T-cell (primary cell): ENCODE results near the gene PROX2. TPM values are rescaled to one million over a fixed set of nuclear protein-coding genes. Genes with fewer than 3 reads are reported as not detected.

Source experiments
- total RNA-seq, 35 experiments: library from RNA in 6 of 35; stranded (reverse) in 6 of 35; fragments of 120-200 nt in 1 of 35; gene quantifications; one replicate each; pipeline versions ENCODE4 v1.2.1 to v1.2.4 and lab custom pipeline; 2013 to 2026

PROX2 gene
- total RNA-seq, 5 donors from 2014 or later (not counting 1 experiment from before 2014, with no cell fraction given) = 0.10 to 0.12 TPM; not detected in 3

Other genes starting within 250 kb of the PROX2 start
- 10 to 100 TPM; 38.7 to 46.2 (median 42.3) TPM for gene AREL1, start 163.1 kb downstream of the PROX2 start, total RNA-seq
- 10 to 100 TPM; 38.8 to 48.8 (median 44.8) TPM for gene FCF1, start 163.0 kb downstream of the PROX2 start, total RNA-seq
- gene YLPM1, start 112.8 kb downstream of the PROX2 start, total RNA-seq = 100 to 1,000 TPM in 2 of 5 donors, 10 to 100 TPM in 3; 73.0 to 121 (median 86.5) TPM
- 100 to 1,000 TPM in 3 of 5 donors, 10 to 100 TPM in 2; 88.3 to 128 (median 102) TPM for gene DLST, start 5.8 kb upstream of the PROX2 start, total RNA-seq
- 10 to 100 TPM in 1 of 5 donors, 1 to 10 TPM in 4; 3.2 to 15.3 (median 6.2) TPM for gene RPS6KL1, start 47.1 kb upstream of the PROX2 start, total RNA-seq
- under 1 TPM in 2 of 5 donors, not detected in 3; 0.09 to 0.29 TPM for gene PGF, start 79.5 kb upstream of the PROX2 start, total RNA-seq
- gene EIF2B2, start 126.8 kb upstream of the PROX2 start, total RNA-seq = 10 to 100 TPM; 19.4 to 31.5 (median 29.2) TPM
- 10 to 100 TPM; 17.3 to 28.2 (median 22.1) TPM for gene MLH3, start 175.3 kb upstream of the PROX2 start, total RNA-seq
- 10 to 100 TPM; 15.3 to 26.1 (median 21.5) TPM for gene ACYP1, start 187.9 kb upstream of the PROX2 start, total RNA-seq
- 1 to 10 TPM in 1 of 5 donors, under 1 TPM in 3, not detected in 1; 0.36 to 1.3 (median 0.56) TPM for gene ZC2HC1C, start 193.5 kb upstream of the PROX2 start, total RNA-seq